ENCODE results near the gene GARS1. TPM values are rescaled to one million over a fixed set of nuclear protein-coding genes. Genes with fewer than 3 reads are reported as not detected.

The GARS1 gene
- total RNA-seq, 1 experiment from 2014 or later: 294 TPM

GRCh38 chr7:30650421-30650808, 55.7 kb downstream of the GARS1 start:
- POLR2A ChIA-PET (ENCODE audit: low non-redundant PET): no interaction called here

GRCh38 chr7:30652132-30652531, 57.5 kb downstream of the GARS1 start:
- TF ChIP-seq, protein P1, sequence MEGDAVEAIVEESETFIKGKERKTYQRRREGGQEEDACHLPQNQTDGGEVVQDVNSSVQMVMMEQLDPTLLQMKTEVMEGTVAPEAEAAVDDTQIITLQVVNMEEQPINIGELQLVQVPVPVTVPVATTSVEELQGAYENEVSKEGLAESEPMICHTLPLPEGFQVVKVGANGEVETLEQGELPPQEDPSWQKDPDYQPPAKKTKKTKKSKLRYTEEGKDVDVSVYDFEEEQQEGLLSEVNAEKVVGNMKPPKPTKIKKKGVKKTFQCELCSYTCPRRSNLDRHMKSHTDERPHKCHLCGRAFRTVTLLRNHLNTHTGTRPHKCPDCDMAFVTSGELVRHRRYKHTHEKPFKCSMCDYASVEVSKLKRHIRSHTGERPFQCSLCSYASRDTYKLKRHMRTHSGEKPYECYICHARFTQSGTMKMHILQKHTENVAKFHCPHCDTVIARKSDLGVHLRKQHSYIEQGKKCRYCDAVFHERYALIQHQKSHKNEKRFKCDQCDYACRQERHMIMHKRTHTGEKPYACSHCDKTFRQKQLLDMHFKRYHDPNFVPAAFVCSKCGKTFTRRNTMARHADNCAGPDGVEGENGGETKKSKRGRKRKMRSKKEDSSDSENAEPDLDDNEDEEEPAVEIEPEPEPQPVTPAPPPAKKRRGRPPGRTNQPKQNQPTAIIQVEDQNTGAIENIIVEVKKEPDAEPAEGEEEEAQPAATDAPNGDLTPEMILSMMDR (conservative IDR thresholded peaks at IDR 0.05; ENCODE audit: low read depth, low read length): no peak
- no peak for TF ChIP-seq EZH2 (IDR thresholded peaks at IDR 0.05; ENCODE audit: borderline replicate concordance, low read depth, low read length, poor library complexity, severe bottlenecking)
- intact Hi-C loops (cut with micrococcal nuclease; ENCODE audit: unreplicated experiment): no loop called here
- no peak overlapping the region for H3K27ac ChIP-seq (ENCODE audit: low read depth, low read length, poor library complexity, severe bottlenecking)
- no peak overlapping the region for H3K4me3 ChIP-seq (ENCODE audit: low read depth, low read length, poor library complexity, severe bottlenecking)
- no peak for DNase-seq (ENCODE audit: low spot score)
- H3K36me3 ChIP-seq (ENCODE audit: insufficient read depth, low read length, poor library complexity, severe bottlenecking): no peaks in the 10 kb centered on the region
- no TSS peak for BruUV-seq (replicated peaks)
- POLR2A ChIA-PET (ENCODE audit: low non-redundant PET): no interaction called here
- H3K9me3 ChIP-seq (ENCODE audit: low read depth, low read length, poor library complexity, severe bottlenecking): no peaks in the 10 kb centered on the region
- H3K27me3 ChIP-seq (replicated peaks; ENCODE audit: insufficient read depth, low read depth, low read length, poor library complexity): no peaks in the 10 kb centered on the region
- CTCF ChIA-PET: no interaction called here
- H3K4me1 ChIP-seq (ENCODE audit: insufficient read depth, low read length, poor library complexity, severe bottlenecking): no peaks in the 10 kb centered on the region

More at GRCh38 chr7:30650421-30650808, 55.7 kb downstream of the GARS1 start:
- Histone ChIP-seq H3K4me1 (ENCODE audit: insufficient read depth, low read length, poor library complexity, severe bottlenecking) (no peaks in the 10 kb centered on the region), H3K4me3 (ENCODE audit: low read depth, low read length, poor library complexity, severe bottlenecking) (no peak overlapping the region), H3K27me3 (replicated peaks; ENCODE audit: insufficient read depth, low read depth, low read length, poor library complexity) (no peaks in the 10 kb centered on the region), H3K9me3 (ENCODE audit: low read depth, low read length, poor library complexity, severe bottlenecking) (no peaks in the 10 kb centered on the region), H3K27ac (ENCODE audit: low read depth, low read length, poor library complexity, severe bottlenecking) (no peak overlapping the region), H3K36me3 (ENCODE audit: insufficient read depth, low read length, poor library complexity, severe bottlenecking) (no peaks in the 10 kb centered on the region)
- BruUV-seq (replicated peaks): no TSS peak
- DNase-seq (ENCODE audit: low spot score): no peak
- TF ChIP-seq, protein P1 (conservative IDR thresholded peaks at IDR 0.05; ENCODE audit: low read depth, low read length): no peak
- no peak for TF ChIP-seq EZH2 (IDR thresholded peaks at IDR 0.05; ENCODE audit: borderline replicate concordance, low read depth, low read length, poor library complexity, severe bottlenecking)
- intact Hi-C loops (cut with micrococcal nuclease; ENCODE audit: unreplicated experiment): no loop called here
- CTCF ChIA-PET: no interaction called here

- TF ChIP-seq EZH2 (IDR thresholded peaks at IDR 0.05; ENCODE audit: borderline replicate concordance, low read depth, low read length, poor library complexity, severe bottlenecking): no peak
- TF ChIP-seq, protein P1 (conservative IDR thresholded peaks at IDR 0.05; ENCODE audit: low read depth, low read length): no peak
- Histone ChIP-seq H3K4me1 (ENCODE audit: insufficient read depth, low read length, poor library complexity, severe bottlenecking) (no peaks in the 10 kb centered on the region), H3K36me3 (ENCODE audit: insufficient read depth, low read length, poor library complexity, severe bottlenecking) (no peaks in the 10 kb centered on the region), H3K9me3 (ENCODE audit: low read depth, low read length, poor library complexity, severe bottlenecking) (no peaks in the 10 kb centered on the region), H3K4me3 (ENCODE audit: low read depth, low read length, poor library complexity, severe bottlenecking) (no peak overlapping the region), H3K27ac (ENCODE audit: low read depth, low read length, poor library complexity, severe bottlenecking) (no peak overlapping the region), H3K27me3 (replicated peaks; ENCODE audit: insufficient read depth, low read depth, low read length, poor library complexity) (no peaks in the 10 kb centered on the region)
- ChIA-PET POLR2A (ENCODE audit: low non-redundant PET) (no interaction called here), CTCF (no interaction called here)
- DNase-seq (ENCODE audit: low spot score): no peak
- intact Hi-C loops (cut with micrococcal nuclease; ENCODE audit: unreplicated experiment): no loop called here
- no TSS peak for BruUV-seq (replicated peaks)
These were observed 58.3 kb downstream of the GARS1 start for GRCh38 chr7:30652698-30653641.

All from A673 (cell line).